DMS 273 (cell line): Measurements from ENCODE around the gene GSC2.

Source experiments
- DNase-seq: peaks from one replicate; lab custom pipeline; 2025; ENCODE audit not compliant: unreplicated experiment; lab: John Stamatoyannopoulos, UW

GSC2 gene

DNA sequence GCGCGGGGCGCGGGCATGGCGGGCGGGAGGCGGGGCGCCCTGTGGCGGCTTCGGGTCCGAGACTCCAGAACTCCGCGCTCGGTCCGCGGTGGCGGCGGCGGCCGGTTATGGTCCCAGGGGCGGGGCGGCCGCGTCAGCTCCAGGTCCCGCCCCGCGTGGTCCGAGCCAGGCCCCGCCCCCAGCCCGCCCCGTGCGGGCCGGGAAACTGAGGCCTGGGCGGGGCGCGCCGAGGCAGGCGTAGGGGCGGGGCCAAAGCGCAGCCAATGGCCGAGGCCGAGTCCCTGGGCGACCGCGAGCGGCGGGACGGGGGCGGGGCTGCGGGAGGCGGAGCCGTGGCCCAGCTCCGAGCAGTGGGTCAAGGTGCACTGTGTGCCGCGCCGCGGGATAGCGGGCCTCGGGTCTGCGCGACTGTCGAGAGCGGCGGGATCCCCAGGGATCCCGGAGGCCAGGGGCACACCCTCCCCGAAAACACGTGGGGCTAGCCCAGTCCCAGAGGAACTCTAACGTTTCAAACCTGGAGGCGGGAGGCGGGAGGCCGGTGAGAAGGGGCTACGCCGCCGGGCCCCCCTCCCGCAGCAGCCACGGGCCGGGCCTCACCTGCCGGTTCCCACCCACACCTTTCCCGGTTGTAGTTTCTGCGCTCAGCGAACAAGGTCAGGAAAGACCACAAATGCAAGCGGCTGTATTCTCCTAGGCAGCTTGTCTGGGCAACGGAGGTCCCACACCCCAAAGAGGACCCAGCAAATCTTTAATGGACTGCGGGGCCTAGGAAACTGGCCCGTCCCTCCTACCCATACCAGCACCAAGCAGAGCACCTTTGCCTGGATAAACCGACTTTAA is 28.8 kb upstream of the GSC2 start, which contains the start of gene SLC25A1:
TSS of gene SLC25A1 (minus strand) at position 80 of the 840 bp plus-strand sequence. CDS start at position 17, 63 bp downstream.
- peak; percentile 89 for DNase-seq

DNA sequence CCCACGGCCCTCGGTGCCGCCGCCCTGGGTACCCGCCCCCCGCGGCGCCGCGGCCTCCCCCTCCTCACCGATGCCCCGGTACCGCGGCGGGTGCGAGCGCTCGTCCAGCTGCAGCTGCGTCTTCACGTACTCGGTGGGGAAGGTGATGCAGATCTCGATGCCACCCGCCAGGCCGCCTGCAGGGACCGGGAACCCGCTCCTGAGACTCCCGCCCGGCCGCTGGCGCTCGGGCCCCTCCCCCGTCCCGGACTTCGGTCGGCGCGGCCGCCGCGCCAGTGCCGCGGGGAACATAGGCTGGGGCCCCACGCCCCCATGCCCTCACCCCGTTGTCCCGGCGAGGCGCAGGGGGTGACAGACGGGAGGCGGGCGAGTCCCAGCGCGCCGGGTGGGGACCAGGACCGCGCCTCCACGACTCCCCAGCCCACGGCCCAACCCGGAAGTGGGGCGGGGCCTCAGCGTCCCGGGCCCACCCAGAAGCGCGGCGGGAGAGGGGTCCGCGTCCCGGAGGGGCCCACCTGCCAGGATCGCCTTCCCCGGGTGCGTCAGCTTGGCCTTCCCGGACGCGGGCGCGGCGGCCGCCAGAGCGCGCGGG is 28.1 kb upstream of the GSC2 start:
- DNase-seq = peak; percentile 83

DNA sequence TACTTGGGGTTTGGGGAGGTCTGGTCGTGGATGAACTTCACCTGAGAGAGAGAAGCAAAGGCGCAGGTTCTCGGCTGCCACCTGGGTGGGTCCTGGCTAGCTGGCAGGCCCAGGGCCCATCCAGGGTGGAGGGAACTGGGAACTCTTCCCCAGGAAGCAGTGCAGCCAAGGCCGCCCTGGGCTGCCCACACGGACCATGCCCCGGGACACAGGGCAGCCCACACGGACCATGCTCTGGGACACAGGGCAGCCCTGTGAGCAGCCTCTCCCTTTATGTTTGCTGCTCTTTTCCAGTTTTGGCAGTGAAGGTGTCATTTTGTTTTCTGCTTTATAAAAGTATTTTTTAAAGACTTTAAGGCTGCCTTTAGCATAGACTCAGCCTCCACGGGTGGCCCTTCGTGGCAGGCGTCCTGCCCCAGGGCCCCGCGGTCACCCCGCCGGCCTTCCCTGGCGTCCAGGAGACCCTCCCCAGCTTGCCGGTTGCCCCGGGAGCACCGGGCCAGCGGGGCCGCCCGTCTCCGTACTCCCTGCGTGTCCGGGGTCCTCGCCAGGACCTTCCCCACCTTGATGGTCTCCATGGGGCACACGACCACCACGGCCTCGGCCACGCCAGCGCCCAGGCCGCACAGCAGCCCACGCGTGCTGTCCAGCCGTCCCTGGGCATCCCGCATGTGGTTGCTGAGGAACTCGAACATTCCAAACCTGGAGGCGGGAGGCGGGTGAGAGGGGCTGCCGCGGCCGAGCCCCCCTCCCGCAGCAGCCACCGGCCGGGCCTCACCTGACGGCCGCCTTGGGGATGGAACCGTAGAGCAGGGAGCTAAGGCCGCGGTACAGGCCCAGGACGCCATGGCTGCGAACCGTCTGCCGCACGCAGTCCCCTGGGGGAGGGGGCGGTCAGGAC is 27.3 kb upstream of the GSC2 start:
- DNase-seq = peak; percentile 61

DNA sequence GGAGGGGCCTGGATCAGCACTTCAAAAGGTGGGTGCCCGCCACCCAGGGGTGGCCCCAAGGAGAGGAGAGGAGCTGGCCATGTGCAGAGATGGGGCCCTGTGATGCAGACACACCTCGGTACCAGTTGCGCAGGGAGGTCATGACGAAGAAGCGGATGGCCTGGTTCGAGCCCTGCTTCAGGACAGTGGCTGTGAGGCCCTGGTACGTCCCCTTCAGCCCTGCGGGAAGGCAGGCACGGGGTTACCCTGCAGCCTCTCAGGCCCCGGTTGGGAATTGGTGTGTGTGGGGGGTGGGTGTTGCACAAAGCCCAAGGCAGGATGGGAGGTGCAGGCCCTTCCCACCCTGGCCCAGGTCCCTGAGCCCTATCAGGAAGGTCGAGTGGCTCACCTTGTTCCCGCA is 26.6 kb upstream of the GSC2 start:
- DNase-seq = peak; percentile 41

DNA sequence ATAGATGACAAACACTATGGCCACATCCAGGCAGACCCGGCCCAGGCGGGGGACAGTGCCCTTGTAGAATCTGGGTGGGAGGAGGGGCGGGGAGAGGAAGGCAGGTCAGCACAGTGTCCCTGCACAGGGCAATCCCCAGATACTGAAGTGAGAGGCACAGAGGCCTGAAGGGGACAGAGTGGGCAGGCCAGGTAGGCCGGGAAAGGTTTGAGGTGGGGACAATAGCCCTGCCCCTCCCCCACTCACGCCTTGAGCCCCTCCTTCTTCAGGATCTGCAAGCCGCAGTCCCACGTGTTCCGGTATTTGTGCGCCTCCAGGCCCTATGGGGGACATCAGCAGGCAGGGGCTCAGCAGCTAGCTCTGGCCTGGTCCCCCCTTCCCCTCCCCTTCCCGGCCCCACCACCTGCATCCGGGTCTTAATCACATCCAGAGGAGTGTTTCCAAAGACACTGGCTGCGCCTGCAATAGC is 26.1 kb upstream of the GSC2 start:
- DNase-seq = no peak

DNA sequence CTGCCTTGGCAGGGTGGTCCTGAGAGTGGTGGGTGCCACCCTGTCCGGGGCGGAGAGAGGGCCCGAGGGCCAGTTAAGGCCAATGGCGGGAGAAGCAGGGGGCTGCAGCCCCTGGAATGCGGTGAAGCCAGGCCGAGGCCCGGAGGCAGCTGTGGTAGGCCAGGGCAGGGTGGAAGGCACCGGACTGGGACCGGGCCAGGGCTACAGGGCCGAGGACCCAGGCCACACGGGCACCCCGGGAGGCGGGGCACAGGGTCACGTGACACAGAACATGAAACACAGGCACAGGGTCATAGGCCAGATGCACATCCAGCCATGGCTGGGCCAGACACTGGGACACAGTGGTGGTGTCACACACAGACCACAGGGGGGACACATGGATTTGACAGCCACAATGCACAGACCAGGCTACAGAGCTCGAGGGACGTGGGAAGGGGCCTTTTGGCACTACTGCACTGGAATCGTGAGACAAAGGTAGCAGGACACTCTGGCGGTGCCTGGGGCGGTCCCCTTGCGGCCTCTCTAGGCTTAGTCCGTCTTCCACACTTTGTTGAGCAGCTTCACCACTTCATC is 25.6 kb upstream of the GSC2 start:
- no peak for DNase-seq

DNA sequence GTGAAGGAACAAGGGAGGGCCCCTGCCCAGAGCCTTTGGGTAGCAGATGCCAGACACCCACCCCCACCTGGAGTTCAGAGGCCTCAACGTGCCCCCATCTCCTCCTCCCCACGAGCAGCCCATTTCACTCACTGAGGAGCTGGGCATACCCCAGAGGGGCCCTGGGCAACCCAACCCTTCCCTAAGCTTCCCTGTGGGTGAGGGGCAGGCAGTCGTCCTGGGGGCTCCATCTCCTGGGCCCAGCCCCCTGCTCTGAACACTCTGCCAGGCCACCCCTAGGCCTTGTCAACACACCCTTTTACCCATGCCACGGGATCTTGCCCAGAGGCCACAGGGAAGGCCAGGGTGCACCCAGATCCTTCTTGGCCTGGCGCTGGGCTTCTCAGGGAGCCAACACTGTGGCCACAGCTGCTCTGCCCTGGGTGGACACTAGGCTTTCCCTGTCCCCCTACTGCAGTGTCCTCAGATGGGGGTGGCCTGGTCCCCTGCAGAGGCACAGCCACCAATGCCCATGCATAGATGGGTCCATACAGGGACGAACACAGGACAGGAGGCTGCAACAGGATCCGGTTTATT is 25.0 kb upstream of the GSC2 start:
- no peak for DNase-seq

DNA sequence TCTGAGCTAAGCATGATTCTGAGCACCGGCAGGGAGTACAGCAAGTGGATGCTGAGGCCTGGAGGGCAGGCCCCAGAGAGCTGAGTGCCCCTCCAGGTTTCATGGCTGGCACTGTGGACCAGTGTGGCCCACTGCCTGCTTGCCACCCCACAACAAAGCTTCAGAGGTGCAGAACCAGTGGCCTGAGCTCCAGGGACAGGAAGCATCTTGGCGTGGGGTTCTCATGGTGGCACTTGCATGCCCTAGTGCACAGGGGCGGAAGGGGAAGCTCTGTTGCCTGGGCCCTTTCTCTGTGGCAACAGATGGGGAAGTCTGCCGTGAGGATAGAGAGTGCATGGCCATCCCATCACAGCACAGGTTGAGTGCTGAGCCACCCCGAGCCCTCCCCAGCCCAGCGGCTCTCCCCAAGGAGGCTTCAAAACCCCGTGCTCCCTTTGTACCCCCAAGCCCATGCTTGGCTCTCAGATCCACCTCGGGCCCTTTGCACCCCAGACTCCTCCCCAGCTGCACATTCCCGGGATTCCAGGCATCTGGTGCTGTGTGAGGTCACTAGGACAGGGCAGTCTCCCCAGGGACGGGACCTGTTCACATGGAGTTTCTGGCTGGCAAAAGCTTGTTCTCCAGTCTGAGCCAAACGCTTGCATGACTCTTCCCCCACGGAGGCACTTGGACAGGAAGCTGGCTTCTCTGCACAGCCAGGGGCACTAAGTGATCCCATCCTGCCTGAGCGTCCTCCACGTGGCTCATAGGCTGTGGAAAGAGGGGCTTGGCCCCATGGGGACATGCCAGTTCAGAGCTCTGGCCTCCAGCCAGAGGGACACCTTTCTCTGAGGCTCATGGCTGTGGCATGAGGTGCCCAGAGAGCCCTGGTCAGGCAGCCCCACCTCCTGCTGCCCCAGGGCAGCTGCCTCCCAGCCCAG is 24.3 kb upstream of the GSC2 start:
- DNase-seq = peak; percentile 77

DNA sequence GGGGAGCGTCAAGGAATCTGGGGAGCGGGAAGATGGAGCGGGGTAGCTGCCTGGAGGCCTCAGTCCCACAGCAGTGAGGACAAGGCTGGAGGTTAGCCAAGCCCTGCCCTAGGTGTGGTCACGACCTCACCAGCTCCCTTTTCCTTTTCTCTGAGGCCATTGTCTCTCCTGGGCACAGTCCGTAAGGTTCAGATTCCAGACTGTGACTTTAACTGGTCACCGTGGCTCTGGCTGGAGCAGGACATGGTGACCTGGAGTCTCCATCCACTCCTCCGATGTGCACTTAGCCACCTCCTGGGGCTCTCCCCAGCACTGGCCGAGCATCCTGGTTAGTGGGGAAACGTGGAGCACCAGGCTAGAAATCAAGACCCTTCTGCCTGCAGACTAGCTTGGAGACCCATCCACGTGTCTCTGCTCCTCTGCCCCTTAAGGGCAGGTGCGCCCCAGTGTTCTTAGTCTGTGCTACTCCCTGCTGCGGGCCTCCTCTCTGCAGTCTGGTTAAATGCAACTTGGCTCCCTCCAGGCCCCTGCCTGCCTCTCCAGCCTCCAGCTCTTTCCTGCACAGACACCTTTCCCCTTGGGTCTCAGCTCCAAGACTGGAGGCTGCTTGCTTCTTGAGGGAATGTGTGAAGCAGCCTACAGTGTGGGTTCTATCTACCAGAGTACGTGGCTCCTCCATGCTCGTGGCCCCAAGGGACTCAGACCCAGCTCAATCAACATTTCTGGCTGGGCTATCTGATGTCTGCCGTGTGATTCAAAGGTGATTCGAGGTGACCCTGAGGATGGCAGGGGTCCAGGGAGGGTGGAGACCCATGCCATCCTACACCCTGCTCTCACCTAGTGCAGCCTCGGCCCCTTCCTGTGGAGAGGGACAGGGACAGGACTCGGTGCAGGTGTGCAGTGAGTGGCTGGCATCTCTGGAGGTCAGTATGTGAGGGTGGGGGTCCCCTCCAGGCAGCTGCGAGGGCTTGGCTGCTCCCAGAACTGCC is 23.2 kb upstream of the GSC2 start:
- no peak for DNase-seq

DNA sequence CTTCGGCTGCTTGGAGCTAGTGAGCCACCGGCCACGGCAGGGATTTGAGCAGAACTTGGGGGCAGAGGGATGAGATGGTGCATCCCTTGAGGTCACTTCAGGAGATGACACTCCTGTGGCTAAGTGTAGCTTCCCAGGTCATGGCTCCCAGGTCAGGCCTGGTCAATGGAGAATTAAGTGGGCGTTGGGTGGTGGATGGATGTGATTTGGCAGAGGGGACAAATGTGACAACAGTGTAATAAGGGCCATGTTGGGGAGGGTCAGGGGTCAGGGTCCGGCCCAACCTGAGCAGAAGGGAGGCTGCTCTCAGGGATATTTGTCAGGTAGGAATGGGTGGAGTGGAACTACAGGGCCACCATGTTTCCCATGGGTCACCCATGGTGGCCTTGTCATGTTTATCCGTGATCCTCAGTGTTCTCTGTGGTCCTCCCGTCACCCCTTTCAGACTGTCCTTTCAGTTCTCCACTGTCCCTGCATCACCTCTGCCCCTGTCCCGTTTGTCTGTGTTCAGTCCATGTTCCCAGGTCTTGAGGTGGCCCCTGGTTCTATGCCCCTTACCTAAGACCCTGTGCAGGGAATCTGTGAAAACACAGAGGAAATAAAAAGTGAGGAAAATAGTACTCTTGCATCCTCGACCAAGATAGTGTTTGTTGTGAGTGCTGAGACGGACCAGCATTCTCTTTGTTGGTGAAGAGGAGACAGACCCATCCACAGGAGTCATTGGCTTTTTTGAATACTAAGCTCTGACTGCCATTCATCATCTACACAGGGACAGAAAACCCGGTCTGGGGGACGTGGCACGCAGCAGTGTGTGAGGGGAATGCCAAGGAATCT is 22.3 kb upstream of the GSC2 start:
- DNase-seq = no peak

DNA sequence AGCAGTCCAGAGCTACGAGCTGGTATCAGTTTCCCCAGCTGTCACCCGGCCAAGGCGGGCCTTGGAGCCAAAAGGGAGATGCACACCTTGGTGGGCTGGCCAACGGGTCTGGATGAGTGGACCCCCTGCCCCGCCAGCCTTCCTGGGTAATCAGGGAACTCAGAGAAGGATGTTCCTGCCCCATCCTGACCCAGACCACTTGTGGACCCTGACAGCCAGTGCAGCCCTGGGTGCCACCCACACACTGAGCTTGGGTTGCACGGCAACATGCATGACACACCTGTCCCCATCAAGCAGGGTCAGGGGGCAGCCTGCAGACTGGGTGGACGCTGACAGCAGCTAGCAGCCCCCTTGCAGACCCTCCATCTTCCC is 19.8 kb upstream of the GSC2 start:
- DNase-seq = no peak

DNA sequence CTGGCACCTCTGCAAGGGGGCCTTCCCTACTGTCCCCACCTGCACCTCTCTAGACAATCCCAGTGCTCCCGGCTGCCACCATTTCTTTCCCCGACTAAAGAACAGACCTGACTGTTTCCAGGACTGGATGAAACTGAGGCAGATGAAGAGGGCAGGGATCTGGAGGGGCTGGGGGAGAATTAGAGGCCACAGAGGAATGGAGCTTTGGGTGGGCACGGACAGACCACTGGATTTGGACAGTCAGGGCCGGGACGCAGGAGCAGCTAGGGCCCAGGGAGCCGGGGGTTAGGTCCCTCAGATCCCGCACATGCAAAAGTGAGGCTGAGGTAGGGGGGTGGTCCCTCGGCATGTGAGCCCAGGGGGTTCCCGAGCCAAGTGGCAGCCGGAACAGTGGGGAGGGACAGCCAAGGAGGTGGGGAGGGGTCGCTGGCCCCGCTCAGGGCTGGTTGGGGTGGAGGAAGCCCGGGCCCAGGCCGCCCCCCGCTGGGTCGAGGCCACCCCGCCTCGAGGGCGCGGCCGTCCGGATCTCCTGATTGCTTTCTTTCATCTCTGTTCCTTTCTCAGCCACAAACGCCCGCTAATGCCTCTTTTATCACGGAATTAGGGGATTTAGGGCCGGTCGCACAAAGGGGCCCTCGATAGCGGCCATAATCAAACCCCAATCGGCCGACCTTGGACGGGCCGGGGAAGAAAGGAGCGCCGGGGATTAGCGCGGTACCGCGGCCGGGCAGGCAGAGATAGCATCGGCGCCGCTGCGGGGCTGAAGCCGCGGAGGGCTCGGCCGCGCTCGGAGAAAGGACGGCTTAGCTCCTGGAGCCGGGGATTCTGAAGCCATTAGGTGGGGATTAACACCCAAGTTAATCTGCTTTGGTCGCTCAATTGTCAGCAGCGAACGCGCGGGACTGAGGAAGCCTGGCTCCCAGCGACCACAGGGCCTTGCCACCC is 19.2 kb upstream of the GSC2 start:
- DNase-seq = peak; percentile 38

DNA sequence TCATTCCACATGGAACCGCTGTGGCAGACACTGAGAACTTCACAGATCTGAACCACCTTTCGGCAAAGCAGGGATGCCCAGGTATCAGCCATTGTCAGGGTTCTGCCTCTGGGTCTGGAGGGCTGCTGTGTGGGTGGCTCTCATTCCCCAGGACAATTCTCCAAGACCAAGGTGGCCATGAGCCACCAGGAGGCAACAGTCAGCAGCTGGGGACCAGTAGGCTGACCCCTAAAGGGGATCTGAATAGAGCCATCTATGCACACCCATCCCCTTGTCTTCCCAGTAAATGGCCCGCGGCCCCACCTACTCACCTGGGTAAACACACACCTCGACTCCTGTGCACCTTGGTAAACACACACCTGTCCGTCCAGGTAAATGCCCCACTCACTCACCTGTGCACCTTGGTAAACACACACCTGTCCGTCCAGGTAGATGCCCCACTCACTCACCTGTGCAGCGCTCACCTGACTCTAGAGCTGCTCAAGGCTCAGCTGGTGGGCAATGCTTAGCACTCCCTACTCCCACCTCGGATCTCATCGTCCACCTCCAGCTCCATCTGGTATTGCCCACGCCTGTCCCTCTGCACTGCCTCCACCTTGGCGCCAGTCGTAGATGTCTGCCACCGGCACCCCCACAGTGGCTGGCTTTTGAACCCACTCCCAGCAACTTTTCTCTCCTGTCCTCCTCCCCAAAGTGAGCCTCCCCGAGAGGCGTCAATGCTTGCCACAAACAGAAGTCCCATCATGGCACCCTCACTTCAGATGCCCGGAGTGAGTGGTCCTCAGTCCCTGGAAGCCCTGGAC is 18.2 kb upstream of the GSC2 start:
- no peak for DNase-seq

DNA sequence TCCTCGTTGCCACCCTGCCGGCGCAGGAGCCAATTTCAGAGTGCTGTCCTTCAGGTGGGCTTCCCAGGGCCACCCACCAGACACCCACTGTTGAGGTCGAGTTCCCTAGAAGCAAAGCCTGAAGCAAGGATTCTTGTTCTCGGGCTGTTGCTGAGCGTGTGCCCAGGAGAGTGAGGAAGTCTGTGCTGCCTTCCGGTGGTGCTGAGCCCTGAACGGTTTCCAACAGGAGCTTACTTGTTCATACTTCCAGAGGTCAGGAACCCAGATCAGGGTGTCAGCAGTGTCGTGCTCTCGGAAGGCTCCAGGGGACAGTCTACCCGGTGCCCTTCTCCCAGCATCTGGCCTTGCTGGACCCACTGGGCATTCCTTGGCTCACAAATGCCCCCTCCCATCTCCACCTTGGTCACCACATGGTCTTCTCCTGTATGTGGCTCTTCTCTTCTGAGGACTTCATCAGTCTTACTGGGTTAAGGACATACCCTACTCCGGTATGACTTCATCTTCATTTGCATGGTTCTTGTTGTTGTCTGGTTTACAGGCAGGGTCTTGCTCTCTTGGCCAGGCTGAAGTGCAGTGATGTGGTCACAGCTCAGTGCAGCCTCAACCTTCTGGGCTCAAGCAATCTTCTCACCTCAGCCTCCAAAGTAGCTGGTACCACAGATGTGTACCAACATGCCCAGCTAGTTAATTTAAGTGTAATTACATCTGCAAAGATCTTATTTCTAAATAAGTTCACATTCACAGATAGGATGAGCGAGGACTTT is 17.2 kb upstream of the GSC2 start:
- no peak for DNase-seq

DNA sequence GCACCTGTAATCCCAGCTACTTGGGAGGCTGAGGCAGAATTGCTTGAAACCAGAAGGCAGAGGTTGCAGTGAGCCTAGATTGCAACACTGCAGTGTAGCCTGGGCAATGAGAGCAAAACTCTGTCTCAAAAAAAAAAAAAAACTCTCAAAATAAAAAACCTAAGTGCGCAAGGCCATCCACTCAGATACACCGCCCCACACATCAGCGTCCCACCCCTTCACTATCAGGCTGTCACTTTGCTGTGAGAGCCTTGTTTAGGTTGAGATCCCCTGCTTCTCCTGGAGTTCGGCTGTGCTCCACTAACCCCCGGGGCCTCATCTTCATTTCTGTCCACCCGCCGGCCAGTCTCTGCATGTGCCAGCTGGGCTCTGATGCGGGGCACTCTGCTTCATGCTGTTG is 16.3 kb upstream of the GSC2 start:
- DNase-seq = peak; percentile 30
